GM19193 (cell line): Measurements from ENCODE around the gene NLRX1.
A peak's percentile ranks its signal among the peaks of the same experiment; 100 is the strongest.

Source experiments
- POLR2A ChIP-seq: IDR thresholded peaks from 4 replicates; pipeline ENCODE4 v1.6.1; 2011; ENCODE audit not compliant: insufficient read depth, insufficient read length; ENCODE audit errors: extremely low read depth

NLRX1 gene

GRCh38 chr11:119169282-119169719 is 776 bp downstream of the NLRX1 start:
- peak; percentile 17 for TF ChIP-seq POLR2A

GRCh38 chr11:119172513-119172912 is 4.0 kb downstream of the NLRX1 start:
- no peak for TF ChIP-seq POLR2A

- TF ChIP-seq POLR2A: no peak
Measured at GRCh38 chr11:119173453-119173852, 4.9 kb downstream of the NLRX1 start.

GRCh38 chr11:119175493-119176077 is 7.1 kb downstream of the NLRX1 start:
- TF ChIP-seq POLR2A: no peak

- no peak for TF ChIP-seq POLR2A
Measured at GRCh38 chr11:119178166-119178680, 9.7 kb downstream of the NLRX1 start.

- TF ChIP-seq POLR2A: no peak
Measured at GRCh38 chr11:119179342-119179741, 10.8 kb downstream of the NLRX1 start.

- TF ChIP-seq POLR2A: no peak
Measured at GRCh38 chr11:119179983-119180382, 11.5 kb downstream of the NLRX1 start.

- no peak for TF ChIP-seq POLR2A
Measured at GRCh38 chr11:119180729-119181676, 12.5 kb downstream of the NLRX1 start.

- no peak for TF ChIP-seq POLR2A
Measured at GRCh38 chr11:119181677-119182412, 13.3 kb downstream of the NLRX1 start.

GRCh38 chr11:119185981-119186634 is 17.6 kb downstream of the NLRX1 start:
- no peak for TF ChIP-seq POLR2A

- no peak for TF ChIP-seq POLR2A
Measured at GRCh38 chr11:119187123-119187892, 18.8 kb downstream of the NLRX1 start.

GRCh38 chr11:119188067-119188466 is 19.5 kb downstream of the NLRX1 start:
- TF ChIP-seq POLR2A: no peak

- no peak for TF ChIP-seq POLR2A
Measured at GRCh38 chr11:119188887-119189286, 20.4 kb downstream of the NLRX1 start.

GRCh38 chr11:119189393-119189792 is 20.9 kb downstream of the NLRX1 start:
- no peak for TF ChIP-seq POLR2A
